SK-N-DZ (cell line): ENCODE data around the gene MAPK7.

ENCODE experiments used
- DNase-seq: peaks from one replicate; pipeline ENCODE4 v3.0.0-alpha.2; 2015; ENCODE audit warnings: low spot score

Gene MAPK7

GRCh38 chr17:19379361-19380065 lies 1.2 kb downstream of the MAPK7 start:
- no peak for DNase-seq

- DNase-seq: no peak
Observed at GRCh38 chr17:19380481-19381301, 2.4 kb downstream of the MAPK7 start.

- DNase-seq: no peak
Observed at GRCh38 chr17:19381361-19381740, 3.1 kb downstream of the MAPK7 start.

GRCh38 chr17:19381741-19382444 lies 3.6 kb downstream of the MAPK7 start:
- no peak for DNase-seq

GRCh38 chr17:19382531-19383444 lies 4.5 kb downstream of the MAPK7 start:
- DNase-seq: no peak

- no peak for DNase-seq
Observed at GRCh38 chr17:19383681-19384470, 5.6 kb downstream of the MAPK7 start.

GRCh38 chr17:19384723-19385391 lies 6.6 kb downstream of the MAPK7 start:
- no peak for DNase-seq

- no peak for DNase-seq
Observed at GRCh38 chr17:19385521-19385983, 7.3 kb downstream of the MAPK7 start.

- DNase-seq: no peak
Observed at GRCh38 chr17:19386051-19386929, 8.0 kb downstream of the MAPK7 start.

- peak; percentile 90 for DNase-seq
Observed at GRCh38 chr17:19386974-19387920, 8.9 kb downstream of the MAPK7 start, which contains the start of gene MFAP4. Gene MFAP4, minus strand, starts transcription at chr17:19387190. Its CDS starts 35 bp downstream, at chr17:19387155.

- DNase-seq: peak; percentile 48
Observed at GRCh38 chr17:19387921-19388521, 9.7 kb downstream of the MAPK7 start.

- no peak for DNase-seq
Observed at GRCh38 chr17:19388791-19389785, 10.8 kb downstream of the MAPK7 start.

- no peak for DNase-seq
Observed at GRCh38 chr17:19390951-19391350, 12.7 kb downstream of the MAPK7 start.

- no peak for DNase-seq
Observed at GRCh38 chr17:19391432-19391831, 13.1 kb downstream of the MAPK7 start.

GRCh38 chr17:19392303-19392702 lies 14.0 kb downstream of the MAPK7 start:
- DNase-seq: no peak

- no peak for DNase-seq
Observed at GRCh38 chr17:19397556-19398041, 19.3 kb downstream of the MAPK7 start.
